Measurements from ENCODE around the gene ARHGAP26. TPM values are rescaled to one million over a fixed set of nuclear protein-coding genes. Genes with fewer than 3 reads are reported as not detected.

The ARHGAP26 gene
- total and polyA plus RNA-seq, 2 experiments from 2014 or later: 9.5 to 16.8 TPM

DNA sequence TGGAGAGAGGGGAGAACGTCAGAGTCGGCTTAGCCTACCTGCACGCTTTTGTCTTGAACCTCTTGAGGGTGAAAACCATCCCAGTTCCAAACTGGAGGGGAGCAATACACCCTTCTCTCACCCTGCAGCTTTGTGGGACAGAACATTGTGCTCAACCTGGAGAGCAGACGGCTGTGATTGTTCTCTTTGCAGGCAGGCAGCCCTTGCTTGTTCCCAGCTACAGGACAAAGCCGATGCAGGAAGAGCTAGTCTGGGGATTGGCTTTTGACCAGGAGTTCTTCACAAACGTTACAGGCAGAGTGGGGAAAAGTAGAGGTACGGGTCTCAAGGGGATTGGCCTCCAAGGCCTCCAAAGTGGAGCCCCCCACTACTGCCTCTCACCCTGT lies 33.9 kb upstream of the ARHGAP26 start:
- H3K4me1 Mint-ChIP-seq: peaks cover 11% of the 10 kb centered on the region; the same call in 2 of the 3 replicates

DNA sequence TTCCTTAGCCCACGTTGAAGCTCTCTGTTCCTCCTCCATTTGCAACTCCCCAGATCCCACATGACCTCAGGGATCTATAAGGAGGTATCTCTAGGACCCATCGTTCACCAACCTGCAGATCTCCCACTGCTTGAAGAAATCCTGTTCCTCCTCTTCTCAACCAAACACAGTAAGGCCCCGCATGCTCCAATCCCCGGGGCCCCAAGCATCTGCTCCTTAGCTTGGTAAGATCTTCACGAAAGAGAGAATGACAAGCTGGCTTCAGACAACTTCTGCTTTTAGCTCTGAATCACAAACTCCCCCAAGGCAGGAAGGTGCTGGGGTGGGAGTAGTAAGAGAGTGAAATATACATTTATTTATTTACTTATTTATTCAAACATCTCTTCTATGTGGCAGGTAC lies 33.0 kb upstream of the ARHGAP26 start:
- H3K79me2 ChIP-seq (replicated peaks; ENCODE audit: insufficient read depth): no peaks in the 10 kb centered on the region
- H3K27me3 ChIP-seq (ENCODE audit: insufficient read depth): no peaks in the 10 kb centered on the region
- no peak overlapping the region for H2AFZ ChIP-seq
- Mint-ChIP-seq H3K27me3 (ENCODE audit: insufficient read depth, low read depth, poor library complexity) (peaks cover 4% of the 10 kb centered on the region), H3K36me3 (ENCODE audit: low read depth) (no peaks in the 10 kb centered on the region), H3K4me1 (peaks cover 11% of the 10 kb centered on the region; the same call in 2 of the 3 replicates), H3K27ac (no peak overlapping the region), H3K4me3 (no peak overlapping the region), H3K9me3 (no peaks in the 10 kb centered on the region)
- H3K4me3 ChIP-seq: no peak overlapping the region
- DNase-seq (ENCODE audit: low spot score) (no peak), ATAC-seq (no peak)
- no peak overlapping the region for H3K4me2 ChIP-seq
- TF ChIP-seq EZH2phosphoT487 (IDR thresholded peaks at IDR 0.05; ENCODE audit: unreplicated experiment): no peak
- TF ChIP-seq ZNF331 (CRISPR knock-in tag; IDR thresholded peaks at IDR 0.05; ENCODE audit: low read depth): no peak
- TF ChIP-seq, protein P1, sequence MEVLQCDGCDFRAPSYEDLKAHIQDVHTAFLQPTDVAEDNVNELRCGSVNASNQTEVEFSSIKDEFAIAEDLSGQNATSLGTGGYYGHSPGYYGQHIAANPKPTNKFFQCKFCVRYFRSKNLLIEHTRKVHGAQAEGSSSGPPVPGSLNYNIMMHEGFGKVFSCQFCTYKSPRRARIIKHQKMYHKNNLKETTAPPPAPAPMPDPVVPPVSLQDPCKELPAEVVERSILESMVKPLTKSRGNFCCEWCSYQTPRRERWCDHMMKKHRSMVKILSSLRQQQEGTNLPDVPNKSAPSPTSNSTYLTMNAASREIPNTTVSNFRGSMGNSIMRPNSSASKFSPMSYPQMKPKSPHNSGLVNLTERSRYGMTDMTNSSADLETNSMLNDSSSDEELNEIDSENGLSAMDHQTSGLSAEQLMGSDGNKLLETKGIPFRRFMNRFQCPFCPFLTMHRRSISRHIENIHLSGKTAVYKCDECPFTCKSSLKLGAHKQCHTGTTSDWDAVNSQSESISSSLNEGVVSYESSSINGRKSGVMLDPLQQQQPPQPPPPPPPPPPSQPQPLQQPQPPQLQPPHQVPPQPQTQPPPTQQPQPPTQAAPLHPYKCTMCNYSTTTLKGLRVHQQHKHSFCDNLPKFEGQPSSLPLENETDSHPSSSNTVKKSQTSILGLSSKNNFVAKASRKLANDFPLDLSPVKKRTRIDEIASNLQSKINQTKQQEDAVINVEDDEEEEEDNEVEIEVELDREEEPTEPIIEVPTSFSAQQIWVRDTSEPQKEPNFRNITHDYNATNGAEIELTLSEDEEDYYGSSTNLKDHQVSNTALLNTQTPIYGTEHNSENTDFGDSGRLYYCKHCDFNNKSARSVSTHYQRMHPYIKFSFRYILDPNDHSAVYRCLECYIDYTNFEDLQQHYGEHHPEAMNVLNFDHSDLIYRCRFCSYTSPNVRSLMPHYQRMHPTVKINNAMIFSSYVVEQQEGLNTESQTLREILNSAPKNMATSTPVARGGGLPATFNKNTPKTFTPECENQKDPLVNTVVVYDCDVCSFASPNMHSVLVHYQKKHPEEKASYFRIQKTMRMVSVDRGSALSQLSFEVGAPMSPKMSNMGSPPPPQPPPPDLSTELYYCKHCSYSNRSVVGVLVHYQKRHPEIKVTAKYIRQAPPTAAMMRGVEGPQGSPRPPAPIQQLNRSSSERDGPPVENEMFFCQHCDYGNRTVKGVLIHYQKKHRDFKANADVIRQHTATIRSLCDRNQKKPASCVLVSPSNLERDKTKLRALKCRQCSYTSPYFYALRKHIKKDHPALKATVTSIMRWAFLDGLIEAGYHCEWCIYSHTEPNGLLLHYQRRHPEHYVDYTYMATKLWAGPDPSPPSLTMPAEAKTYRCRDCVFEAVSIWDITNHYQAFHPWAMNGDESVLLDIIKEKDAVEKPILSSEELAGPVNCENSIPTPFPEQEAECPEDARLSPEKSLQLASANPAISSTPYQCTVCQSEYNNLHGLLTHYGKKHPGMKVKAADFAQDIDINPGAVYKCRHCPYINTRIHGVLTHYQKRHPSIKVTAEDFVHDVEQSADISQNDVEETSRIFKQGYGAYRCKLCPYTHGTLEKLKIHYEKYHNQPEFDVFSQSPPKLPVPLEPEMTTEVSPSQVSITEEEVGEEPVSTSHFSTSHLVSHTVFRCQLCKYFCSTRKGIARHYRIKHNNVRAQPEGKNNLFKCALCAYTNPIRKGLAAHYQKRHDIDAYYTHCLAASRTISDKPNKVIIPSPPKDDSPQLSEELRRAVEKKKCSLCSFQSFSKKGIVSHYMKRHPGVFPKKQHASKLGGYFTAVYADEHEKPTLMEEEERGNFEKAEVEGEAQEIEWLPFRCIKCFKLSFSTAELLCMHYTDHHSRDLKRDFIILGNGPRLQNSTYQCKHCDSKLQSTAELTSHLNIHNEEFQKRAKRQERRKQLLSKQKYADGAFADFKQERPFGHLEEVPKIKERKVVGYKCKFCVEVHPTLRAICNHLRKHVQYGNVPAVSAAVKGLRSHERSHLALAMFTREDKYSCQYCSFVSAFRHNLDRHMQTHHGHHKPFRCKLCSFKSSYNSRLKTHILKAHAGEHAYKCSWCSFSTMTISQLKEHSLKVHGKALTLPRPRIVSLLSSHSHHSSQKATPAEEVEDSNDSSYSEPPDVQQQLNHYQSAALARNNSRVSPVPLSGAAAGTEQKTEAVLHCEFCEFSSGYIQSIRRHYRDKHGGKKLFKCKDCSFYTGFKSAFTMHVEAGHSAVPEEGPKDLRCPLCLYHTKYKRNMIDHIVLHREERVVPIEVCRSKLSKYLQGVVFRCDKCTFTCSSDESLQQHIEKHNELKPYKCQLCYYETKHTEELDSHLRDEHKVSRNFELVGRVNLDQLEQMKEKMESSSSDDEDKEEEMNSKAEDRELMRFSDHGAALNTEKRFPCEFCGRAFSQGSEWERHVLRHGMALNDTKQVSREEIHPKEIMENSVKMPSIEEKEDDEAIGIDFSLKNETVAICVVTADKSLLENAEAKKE (CRISPR knock-in tag; IDR thresholded peaks at IDR 0.05): no peak
- TF ChIP-seq, protein P2, sequence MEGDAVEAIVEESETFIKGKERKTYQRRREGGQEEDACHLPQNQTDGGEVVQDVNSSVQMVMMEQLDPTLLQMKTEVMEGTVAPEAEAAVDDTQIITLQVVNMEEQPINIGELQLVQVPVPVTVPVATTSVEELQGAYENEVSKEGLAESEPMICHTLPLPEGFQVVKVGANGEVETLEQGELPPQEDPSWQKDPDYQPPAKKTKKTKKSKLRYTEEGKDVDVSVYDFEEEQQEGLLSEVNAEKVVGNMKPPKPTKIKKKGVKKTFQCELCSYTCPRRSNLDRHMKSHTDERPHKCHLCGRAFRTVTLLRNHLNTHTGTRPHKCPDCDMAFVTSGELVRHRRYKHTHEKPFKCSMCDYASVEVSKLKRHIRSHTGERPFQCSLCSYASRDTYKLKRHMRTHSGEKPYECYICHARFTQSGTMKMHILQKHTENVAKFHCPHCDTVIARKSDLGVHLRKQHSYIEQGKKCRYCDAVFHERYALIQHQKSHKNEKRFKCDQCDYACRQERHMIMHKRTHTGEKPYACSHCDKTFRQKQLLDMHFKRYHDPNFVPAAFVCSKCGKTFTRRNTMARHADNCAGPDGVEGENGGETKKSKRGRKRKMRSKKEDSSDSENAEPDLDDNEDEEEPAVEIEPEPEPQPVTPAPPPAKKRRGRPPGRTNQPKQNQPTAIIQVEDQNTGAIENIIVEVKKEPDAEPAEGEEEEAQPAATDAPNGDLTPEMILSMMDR (conservative IDR thresholded peaks at IDR 0.05; ENCODE audit: low read depth in 2 of 2): no peak
- TF ChIP-seq, protein P3, sequence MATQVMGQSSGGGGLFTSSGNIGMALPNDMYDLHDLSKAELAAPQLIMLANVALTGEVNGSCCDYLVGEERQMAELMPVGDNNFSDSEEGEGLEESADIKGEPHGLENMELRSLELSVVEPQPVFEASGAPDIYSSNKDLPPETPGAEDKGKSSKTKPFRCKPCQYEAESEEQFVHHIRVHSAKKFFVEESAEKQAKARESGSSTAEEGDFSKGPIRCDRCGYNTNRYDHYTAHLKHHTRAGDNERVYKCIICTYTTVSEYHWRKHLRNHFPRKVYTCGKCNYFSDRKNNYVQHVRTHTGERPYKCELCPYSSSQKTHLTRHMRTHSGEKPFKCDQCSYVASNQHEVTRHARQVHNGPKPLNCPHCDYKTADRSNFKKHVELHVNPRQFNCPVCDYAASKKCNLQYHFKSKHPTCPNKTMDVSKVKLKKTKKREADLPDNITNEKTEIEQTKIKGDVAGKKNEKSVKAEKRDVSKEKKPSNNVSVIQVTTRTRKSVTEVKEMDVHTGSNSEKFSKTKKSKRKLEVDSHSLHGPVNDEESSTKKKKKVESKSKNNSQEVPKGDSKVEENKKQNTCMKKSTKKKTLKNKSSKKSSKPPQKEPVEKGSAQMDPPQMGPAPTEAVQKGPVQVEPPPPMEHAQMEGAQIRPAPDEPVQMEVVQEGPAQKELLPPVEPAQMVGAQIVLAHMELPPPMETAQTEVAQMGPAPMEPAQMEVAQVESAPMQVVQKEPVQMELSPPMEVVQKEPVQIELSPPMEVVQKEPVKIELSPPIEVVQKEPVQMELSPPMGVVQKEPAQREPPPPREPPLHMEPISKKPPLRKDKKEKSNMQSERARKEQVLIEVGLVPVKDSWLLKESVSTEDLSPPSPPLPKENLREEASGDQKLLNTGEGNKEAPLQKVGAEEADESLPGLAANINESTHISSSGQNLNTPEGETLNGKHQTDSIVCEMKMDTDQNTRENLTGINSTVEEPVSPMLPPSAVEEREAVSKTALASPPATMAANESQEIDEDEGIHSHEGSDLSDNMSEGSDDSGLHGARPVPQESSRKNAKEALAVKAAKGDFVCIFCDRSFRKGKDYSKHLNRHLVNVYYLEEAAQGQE (IDR thresholded peaks at IDR 0.05; ENCODE audit: unreplicated experiment): no peak
- TF ChIP-seq CREB1 (CRISPR knock-in tag; IDR thresholded peaks at IDR 0.05; ENCODE audit: low read depth): no peak
- TF ChIP-seq JUNB (IDR thresholded peaks at IDR 0.05; ENCODE audit: unreplicated experiment): no peak
- TF ChIP-seq, protein P4, sequence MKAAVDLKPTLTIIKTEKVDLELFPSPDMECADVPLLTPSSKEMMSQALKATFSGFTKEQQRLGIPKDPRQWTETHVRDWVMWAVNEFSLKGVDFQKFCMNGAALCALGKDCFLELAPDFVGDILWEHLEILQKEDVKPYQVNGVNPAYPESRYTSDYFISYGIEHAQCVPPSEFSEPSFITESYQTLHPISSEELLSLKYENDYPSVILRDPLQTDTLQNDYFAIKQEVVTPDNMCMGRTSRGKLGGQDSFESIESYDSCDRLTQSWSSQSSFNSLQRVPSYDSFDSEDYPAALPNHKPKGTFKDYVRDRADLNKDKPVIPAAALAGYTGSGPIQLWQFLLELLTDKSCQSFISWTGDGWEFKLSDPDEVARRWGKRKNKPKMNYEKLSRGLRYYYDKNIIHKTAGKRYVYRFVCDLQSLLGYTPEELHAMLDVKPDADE (IDR thresholded peaks at IDR 0.05): no peak
- peaks cover 11% of the 10 kb centered on the region; the same call in 1 of the 2 replicates for H3K36me3 ChIP-seq (ENCODE audit: insufficient read depth)
- H3K9me2 ChIP-seq (ENCODE audit: insufficient read depth): peaks cover 4% of the 10 kb centered on the region; the same call in 1 of the 2 replicates
- no peaks in the 10 kb centered on the region; the same call in 1 of the 2 replicates for H4K20me1 ChIP-seq (replicated peaks; ENCODE audit: insufficient read depth)
- H3K27ac ChIP-seq (ENCODE audit: low read depth): no peak overlapping the region
- no peaks in the 10 kb centered on the region; the same call in 1 of the 2 replicates for H3K4me1 ChIP-seq (ENCODE audit: insufficient read depth)
- H3F3A ChIP-seq (replicated peaks; ENCODE audit: low read depth): no peaks in the 10 kb centered on the region

More for the DNA sequence above, 33.9 kb upstream of the ARHGAP26 start:
- ATAC-seq (no peak), DNase-seq (ENCODE audit: low spot score) (no peak)
- H3K36me3 Mint-ChIP-seq (ENCODE audit: low read depth): no peaks in the 10 kb centered on the region
- H3K27ac Mint-ChIP-seq: no peak overlapping the region
- peaks cover 4% of the 10 kb centered on the region; the same call in 1 of the 2 replicates for H3K36me3 ChIP-seq (ENCODE audit: insufficient read depth)
- H3K4me1 ChIP-seq (ENCODE audit: insufficient read depth): no peaks in the 10 kb centered on the region; the same call in 1 of the 2 replicates
- peaks cover 4% of the 10 kb centered on the region for H3K27me3 Mint-ChIP-seq (ENCODE audit: insufficient read depth, low read depth, poor library complexity)
- no peaks in the 10 kb centered on the region for H3K79me2 ChIP-seq (replicated peaks; ENCODE audit: insufficient read depth)
- no peaks in the 10 kb centered on the region; the same call in 1 of the 2 replicates for H4K20me1 ChIP-seq (replicated peaks; ENCODE audit: insufficient read depth)
- no peak overlapping the region for H3K4me3 Mint-ChIP-seq
- H3K27me3 ChIP-seq (ENCODE audit: insufficient read depth): no peaks in the 10 kb centered on the region
- no peaks in the 10 kb centered on the region for H3F3A ChIP-seq (replicated peaks; ENCODE audit: low read depth)
- TF ChIP-seq NANOG (IDR thresholded peaks at IDR 0.05; ENCODE audit: borderline replicate concordance) (no peak), JUNB (IDR thresholded peaks at IDR 0.05; ENCODE audit: unreplicated experiment) (no peak), ZNF331 (CRISPR knock-in tag; IDR thresholded peaks at IDR 0.05; ENCODE audit: low read depth) (no peak)
- no peak overlapping the region for H3K27ac ChIP-seq (ENCODE audit: low read depth)
- H3K9me3 Mint-ChIP-seq: no peaks in the 10 kb centered on the region
- H3K4me3 ChIP-seq: no peak overlapping the region
- peaks cover 4% of the 10 kb centered on the region; the same call in 1 of the 2 replicates for H3K9me2 ChIP-seq (ENCODE audit: insufficient read depth)
- H2AFZ ChIP-seq: no peak overlapping the region
- no peak overlapping the region for H3K4me2 ChIP-seq

Data from GM23338 (cell line).